Neural cell (in vitro differentiated cells): ENCODE data around the gene KRTAP3-3. TPM values are rescaled to one million over a fixed set of nuclear protein-coding genes. Genes with fewer than 3 reads are reported as not detected.

ENCODE experiments used
- H2AFZ ChIP-seq: fragments of 200-600, 300-800 bp; sonication (generic), shearing (Covaris generic); 2 replicates; pipeline ENCODE4 v1.6.0; 2014; ENCODE audit warnings: low read depth, mild to moderate bottlenecking, antibody characterized with exemption, low read length, moderate library complexity
- H3F3A ChIP-seq: fragments of 200-600 bp; shearing (Covaris generic); 2 replicates; pipeline ENCODE4 v1.6.1; 2016; ENCODE audit warnings: mild to moderate bottlenecking, moderate library complexity, mixed read lengths, antibody characterized with exemption, low read length; ENCODE audit not compliant: insufficient read depth, poor library complexity, severe bottlenecking
- H3K27ac ChIP-seq: fragments of 200-600, 300-800 bp; sonication (generic), shearing (Covaris generic); 2 replicates; pipeline ENCODE4 v1.5.1; 2014; ENCODE audit warnings: mild to moderate bottlenecking, low read length, moderate library complexity
- H3K27me3 ChIP-seq: fragments of 300-800, 200-600 bp; sonication (generic), shearing (Covaris generic); 2 replicates; pipeline ENCODE4 v1.6.0; 2014; ENCODE audit warnings: mild to moderate bottlenecking, low read depth, low read length, moderate library complexity; ENCODE audit not compliant: insufficient read depth
- H3K36me3 ChIP-seq: fragments of 300-800, 200-600 bp; sonication (generic), shearing (Covaris generic); 2 replicates; pipeline ENCODE4 v1.5.1; 2014; ENCODE audit warnings: mild to moderate bottlenecking, antibody characterized with exemption, low read length, moderate library complexity; ENCODE audit not compliant: insufficient read depth
- H3K4me2 ChIP-seq: fragments of 300-800, 200-600 bp; sonication (generic), shearing (Covaris generic); 2 replicates; pipeline ENCODE4 v1.6.0; 2014; ENCODE audit warnings: mild to moderate bottlenecking, low read length
- H3K4me3 ChIP-seq: fragments of 300-800, 200-600 bp; sonication (generic), shearing (Covaris generic); 2 replicates; pipeline ENCODE4 v1.5.1; 2014; ENCODE audit warnings: mild to moderate bottlenecking, low read length, moderate library complexity
- H3K79me2 ChIP-seq: fragments of 200-600 bp; shearing (Covaris generic); replicated peaks from 2 replicates; pipeline ENCODE4 v1.6.0; 2014; ENCODE audit warnings: mild to moderate bottlenecking, low read length, moderate library complexity; ENCODE audit not compliant: insufficient read depth
- H3K9ac ChIP-seq: fragments of 300-800, 200-600 bp; sonication (generic), shearing (Covaris generic); 2 replicates; pipeline ENCODE4 v1.6.1; 2016; ENCODE audit warnings: mild to moderate bottlenecking, low read length, mixed read lengths
- H3K9me2 ChIP-seq: fragments of 200-600 bp; shearing (Covaris generic); 2 replicates; pipeline ENCODE4 v1.6.1; 2016; ENCODE audit warnings: mild to moderate bottlenecking, low read length, mixed read lengths; ENCODE audit not compliant: insufficient read depth
- H3K9me3 ChIP-seq: fragments of 200-600, 300-800 bp; sonication (generic), shearing (Covaris generic); 2 replicates; pipeline ENCODE4 v1.6.1; 2016; ENCODE audit warnings: mild to moderate bottlenecking, mixed run types, low read length, moderate library complexity, mixed read lengths
- H4K20me1 ChIP-seq: fragments of 200-600 bp; shearing (Covaris generic); 2 replicates; pipeline ENCODE4 v1.6.1; 2016; ENCODE audit warnings: mild to moderate bottlenecking, mixed run types; ENCODE audit not compliant: insufficient read depth
- CTCF ChIP-seq: fragments of 450-650 bp; IDR thresholded peaks from 2 replicates; pipeline ENCODE4 v1.5.1; 2014; ENCODE audit warnings: antibody characterized with exemption, mild to moderate bottlenecking, moderate library complexity; ENCODE audit not compliant: poor library complexity, severe bottlenecking
- EP300 ChIP-seq: fragments of 450-650 bp; conservative IDR thresholded peaks from 2 replicates; pipeline ENCODE4 v1.6.1; 2014; ENCODE audit warnings: antibody characterized with exemption, mild to moderate bottlenecking, moderate library complexity; ENCODE audit not compliant: poor library complexity, severe bottlenecking
- EZH2 ChIP-seq: fragments of 200-600, 300-800 bp; shearing (Covaris generic), sonication (generic); IDR thresholded peaks from 2 replicates; pipeline ENCODE4 v1.6.1; 2014; ENCODE audit warnings: antibody characterized with exemption, low read length, borderline replicate concordance, mild to moderate bottlenecking; ENCODE audit not compliant: insufficient read depth, poor library complexity, severe bottlenecking
- MXI1 ChIP-seq: fragments of 450-650 bp; conservative IDR thresholded peaks from 2 replicates; pipeline ENCODE4 v1.6.1; 2014; ENCODE audit warnings: antibody characterized with exemption, mild to moderate bottlenecking; ENCODE audit not compliant: poor library complexity, severe bottlenecking
- POLR2AphosphoS5 ChIP-seq: IDR thresholded peaks from 2 replicates; pipeline ENCODE4 v1.6.1; 2012
- RAD21 ChIP-seq: fragments of 450-650 bp; conservative IDR thresholded peaks from 2 replicates; pipeline ENCODE4 v1.6.1; 2014; ENCODE audit warnings: antibody characterized with exemption, mild to moderate bottlenecking, moderate library complexity
- REST ChIP-seq: IDR thresholded peaks from 2 replicates; pipeline ENCODE4 v1.6.1; 2012; ENCODE audit warnings: borderline replicate concordance
- SMC3 ChIP-seq: fragments of 450-650 bp; conservative IDR thresholded peaks from 2 replicates; pipeline ENCODE4 v1.6.1; 2014; ENCODE audit warnings: antibody characterized with exemption, mild to moderate bottlenecking, moderate library complexity; ENCODE audit not compliant: poor library complexity
- TAF1 ChIP-seq: IDR thresholded peaks from 2 replicates; pipeline ENCODE4 v1.6.1; 2012; ENCODE audit warnings: low read depth
- polyA plus RNA-seq: library from polyadenylated mRNA; depleted of rRNA; stranded (reverse); fragments of >200 nt; gene quantifications from 2 replicates; pipeline ENCODE4 v1.2.3, GENCODE V29; 2014

Gene KRTAP3-3
- polyA plus RNA-seq, 1 donor from 2014 or later: not detected

DNA sequence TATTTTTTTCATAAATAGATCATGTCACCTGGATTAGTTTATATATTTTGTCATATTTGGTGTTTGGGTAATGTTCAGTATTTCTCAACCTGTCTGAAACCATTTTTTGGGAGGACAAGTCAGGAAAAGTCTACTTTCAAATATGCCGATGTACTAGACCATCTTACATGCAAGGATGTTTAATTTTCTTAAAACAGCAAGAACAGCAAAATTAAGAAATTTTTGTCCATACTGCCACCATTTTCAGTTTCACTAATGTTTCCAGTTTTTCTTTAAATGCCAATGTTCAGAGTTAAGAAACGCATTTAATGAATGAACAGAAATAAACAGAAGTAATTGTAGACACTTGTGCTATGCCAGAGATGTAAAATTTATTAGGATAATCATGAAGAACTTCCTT, 880 bp downstream of the KRTAP3-3 start:
- no peaks in the 10 kb centered on the region for H4K20me1 ChIP-seq
- H2AFZ ChIP-seq: no peak overlapping the region
- TF ChIP-seq POLR2AphosphoS5: no peak
- H3K9me2 ChIP-seq: no peaks in the 10 kb centered on the region
- no peak overlapping the region for H3K27ac ChIP-seq
- H3K27me3 ChIP-seq: no peaks in the 10 kb centered on the region
- no peak overlapping the region for H3K4me2 ChIP-seq
- H3F3A ChIP-seq: no peaks in the 10 kb centered on the region
- H3K9me3 ChIP-seq: no peaks in the 10 kb centered on the region
- no peak overlapping the region for H3K9ac ChIP-seq
- H3K36me3 ChIP-seq: no peaks in the 10 kb centered on the region
- no peaks in the 10 kb centered on the region for H3K79me2 ChIP-seq
- H3K4me3 ChIP-seq: no peak overlapping the region

DNA sequence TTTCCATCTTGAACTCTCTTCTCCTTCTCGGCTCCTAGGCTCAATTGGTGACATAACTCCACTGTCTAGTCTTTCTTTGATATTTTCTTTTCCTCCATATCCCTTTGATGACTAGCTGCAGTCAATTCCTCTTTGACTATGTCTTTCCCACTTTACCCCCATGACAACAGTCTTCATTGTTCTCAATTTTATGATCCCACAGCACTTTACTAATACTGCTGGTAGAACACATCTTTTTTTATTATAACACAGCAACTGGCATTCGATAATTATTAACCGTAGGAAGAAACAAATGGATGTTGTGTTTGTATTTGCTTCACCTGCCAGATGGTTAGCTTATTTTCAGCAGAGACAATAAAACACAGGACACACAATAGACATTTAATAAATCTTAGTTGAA, 1.3 kb downstream of the KRTAP3-3 start:
- no peaks in the 10 kb centered on the region for H3K9me3 ChIP-seq
- no peaks in the 10 kb centered on the region for H3K27me3 ChIP-seq
- H3K36me3 ChIP-seq: no peaks in the 10 kb centered on the region
- H2AFZ ChIP-seq: no peak overlapping the region
- no peak overlapping the region for H3K4me2 ChIP-seq
- no peak overlapping the region for H3K27ac ChIP-seq
- no peaks in the 10 kb centered on the region for H4K20me1 ChIP-seq
- H3K4me3 ChIP-seq: no peak overlapping the region
- TF ChIP-seq POLR2AphosphoS5 (no peak), RAD21 (no peak), EZH2 (no peak), CTCF (no peak), SMC3 (no peak), MXI1 (no peak), EP300 (no peak), TAF1 (no peak), REST (no peak)
- H3K9ac ChIP-seq: no peak overlapping the region
- H3K79me2 ChIP-seq: no peaks in the 10 kb centered on the region
- H3K9me2 ChIP-seq: no peaks in the 10 kb centered on the region
- no peaks in the 10 kb centered on the region for H3F3A ChIP-seq

DNA sequence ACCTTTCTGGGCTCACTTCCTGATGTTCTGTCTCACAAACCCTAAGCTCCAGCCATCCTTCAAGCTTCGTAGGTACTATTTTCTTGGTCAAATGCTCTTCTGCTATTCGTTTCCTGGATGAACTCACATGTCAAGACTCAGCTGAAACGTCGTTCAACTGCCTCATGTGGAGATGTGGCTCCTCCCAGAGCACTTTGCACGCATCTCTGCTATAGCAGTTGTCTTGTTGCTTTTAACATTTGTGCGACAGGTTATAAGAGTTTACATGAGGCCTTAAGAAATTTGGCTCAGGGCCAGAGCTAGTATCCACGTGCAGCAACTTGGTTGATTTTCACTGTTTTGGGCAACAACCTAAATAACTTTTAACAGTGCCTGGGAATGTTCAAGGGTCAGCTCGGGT, 7.0 kb downstream of the KRTAP3-3 start:
- TF ChIP-seq MXI1 (no peak), RAD21 (no peak), POLR2AphosphoS5 (no peak), SMC3 (no peak), EP300 (no peak), EZH2 (no peak), CTCF (no peak), REST (no peak), TAF1 (no peak)
- no peak overlapping the region for H3K4me3 ChIP-seq
- no peaks in the 10 kb centered on the region for H3K9me2 ChIP-seq
- no peaks in the 10 kb centered on the region for H3K79me2 ChIP-seq
- H3K27ac ChIP-seq: no peak overlapping the region
- H3K9me3 ChIP-seq: no peaks in the 10 kb centered on the region
- no peaks in the 10 kb centered on the region for H3F3A ChIP-seq
- no peaks in the 10 kb centered on the region for H3K27me3 ChIP-seq
- no peaks in the 10 kb centered on the region for H3K36me3 ChIP-seq
- H3K4me2 ChIP-seq: no peak overlapping the region
- H3K9ac ChIP-seq: no peak overlapping the region
- H4K20me1 ChIP-seq: no peaks in the 10 kb centered on the region
- no peak overlapping the region for H2AFZ ChIP-seq
